GM21723 (cell line): ENCODE data around the gene NKX2-1.

Experiments
- ATAC-seq: cut with Tn5 transposase; IDR thresholded peaks from one replicate; pipeline ENCODE4 v1.9.1; 2021; ENCODE audit warnings: mild to moderate bottlenecking, moderate library complexity; ENCODE audit not compliant: unreplicated experiment

NKX2-1 gene

GRCh38 chr14:36518031-36518585 is 1.9 kb downstream of the NKX2-1 start:
- no peak for ATAC-seq

- ATAC-seq, result no peak
These were observed 2.6 kb downstream of the NKX2-1 start for GRCh38 chr14:36517242-36518030.

GRCh38 chr14:36516719-36517241 is 3.3 kb downstream of the NKX2-1 start:
- ATAC-seq, result no peak

GRCh38 chr14:36515896-36516718 is 3.9 kb downstream of the NKX2-1 start:
- no peak for ATAC-seq

- no peak for ATAC-seq
These were observed 4.9 kb downstream of the NKX2-1 start for GRCh38 chr14:36515105-36515593.

GRCh38 chr14:36514278-36515104 is 5.5 kb downstream of the NKX2-1 start:
- no peak for ATAC-seq

- ATAC-seq, result no peak
These were observed 6.4 kb downstream of the NKX2-1 start for GRCh38 chr14:36513451-36514277.

- ATAC-seq, result no peak
These were observed 7.0 kb downstream of the NKX2-1 start for GRCh38 chr14:36513012-36513420.

- no peak for ATAC-seq
These were observed 7.4 kb downstream of the NKX2-1 start for GRCh38 chr14:36512585-36513003.

GRCh38 chr14:36511981-36512584 is 7.9 kb downstream of the NKX2-1 start:
- ATAC-seq, result no peak

GRCh38 chr14:36510874-36511273 is 9.2 kb downstream of the NKX2-1 start:
- no peak for ATAC-seq

GRCh38 chr14:36510078-36510799 is 9.8 kb downstream of the NKX2-1 start:
- ATAC-seq, result no peak

GRCh38 chr14:36509069-36509917 is 10.7 kb downstream of the NKX2-1 start:
- no peak for ATAC-seq

GRCh38 chr14:36508418-36509068 is 11.5 kb downstream of the NKX2-1 start:
- no peak for ATAC-seq

GRCh38 chr14:36507847-36508417 is 12.1 kb downstream of the NKX2-1 start:
- no peak for ATAC-seq

GRCh38 chr14:36506732-36507614 is 13.1 kb downstream of the NKX2-1 start:
- ATAC-seq, result no peak
